Skin of body (tissue), 3 donors: ENCODE data around the gene GAGE12D. TPM values are rescaled to one million over a fixed set of nuclear protein-coding genes. Genes with fewer than 3 reads are reported as not detected.
"Not testable (repeated sequence)": the region's sequence is repeated elsewhere in the genome, so short reads cannot be mapped to it uniquely, and the experiment has no call there.

Experiments
- DNase-seq: peaks from one replicate; lab custom pipeline; 2025; lab: John Stamatoyannopoulos, UW
- small RNA-seq: library from RNA; depleted of rRNA; stranded (forward); fragments of <200 nt; gene quantifications from one replicate; pipeline ENCODE3, GENCODE V24; 2014; ENCODE audit warnings: low replicate concordance
- total RNA-seq: library from RNA; depleted of rRNA; stranded (reverse); fragments of >200 nt; gene quantifications from one replicate; pipeline ENCODE4 v1.2.3, GENCODE V29; 2014

Gene GAGE12D
- not detected for total RNA-seq

GRCh38 chrX:49541433-49541832 is at the start of gene GAGE12D:
GAGE12D (plus strand) TSS chrX:49541733; CDS start chrX:49542888, 1,155 bp downstream.
- not testable (repeated sequence) for DNase-seq

- not testable (repeated sequence) for DNase-seq
Observed at GRCh38 chrX:49531877-49532276, 9.7 kb upstream of the GAGE12D start, which contains the start of gene GAGE12C. GAGE12C (plus strand) TSS chrX:49532177; CDS start chrX:49533332, 1,155 bp downstream.

- DNase-seq, result not testable (repeated sequence)
Observed at GRCh38 chrX:49550989-49551388, 9.5 kb downstream of the GAGE12D start, which contains the start of gene GAGE12E. GAGE12E (plus strand) TSS chrX:49551289; CDS start chrX:49552444, 1,155 bp downstream.

- DNase-seq, result not testable (repeated sequence)
Observed at GRCh38 chrX:49560542-49560941, 19.0 kb downstream of the GAGE12D start, which contains the start of gene GAGE12F. GAGE12F (plus strand) TSS chrX:49560842; CDS start chrX:49561997, 1,155 bp downstream.

- not testable (repeated sequence) for DNase-seq
Observed at GRCh38 chrX:49568728-49569127, 27.2 kb downstream of the GAGE12D start.

GRCh38 chrX:49569152-49569551 is 27.6 kb downstream of the GAGE12D start:
- not testable (repeated sequence) for DNase-seq

GRCh38 chrX:49570100-49570499 is 28.6 kb downstream of the GAGE12D start, which contains the start of gene GAGE12G:
GAGE12G (plus strand) TSS chrX:49570400; CDS start chrX:49571555, 1,155 bp downstream.
- not testable (repeated sequence) for DNase-seq

GRCh38 chrX:49579649-49580048 is 38.1 kb downstream of the GAGE12D start, which contains the start of gene GAGE12H:
GAGE12H (plus strand) TSS chrX:49579949; CDS start chrX:49581104, 1,155 bp downstream.
- DNase-seq, result not testable (repeated sequence)

- DNase-seq, result not testable (repeated sequence)
Observed at GRCh38 chrX:49589196-49589595, 47.7 kb downstream of the GAGE12D start, which contains the start of gene GAGE2A. GAGE2A (plus strand) TSS chrX:49589496; CDS start chrX:49590651, 1,155 bp downstream.

GRCh38 chrX:49589769-49590478 is 48.4 kb downstream of the GAGE12D start:
- DNase-seq, result not testable (repeated sequence)

- DNase-seq, result not testable (repeated sequence)
Observed at GRCh38 chrX:49590488-49590887, 49.0 kb downstream of the GAGE12D start.

Small RNA genes within 50 kb of the gene (small RNA-seq; reads per million reads assigned to genes)
- gene GAGE12B, result not detected

Other genes starting within 250 kb of the GAGE12D start
- gene GAGE10, start 238.1 kb upstream of the GAGE12D start, total RNA-seq, result not detected
- not detected for gene GAGE12J, start 219.7 kb upstream of the GAGE12D start, total RNA-seq
- gene GAGE13, start 210.2 kb upstream of the GAGE12D start, total RNA-seq, result not detected
- not detected for gene GAGE12C, start 9.6 kb upstream of the GAGE12D start, total RNA-seq
- gene GAGE12E, start 9.6 kb downstream of the GAGE12D start, total RNA-seq, result not detected
- gene GAGE12F, start 19.1 kb downstream of the GAGE12D start, total RNA-seq, result not detected
- gene GAGE12G, start 28.7 kb downstream of the GAGE12D start, total RNA-seq, result not detected
- not detected for gene GAGE12H, start 38.2 kb downstream of the GAGE12D start, total RNA-seq
- gene GAGE2A, start 47.8 kb downstream of the GAGE12D start, total RNA-seq, result not detected
- not detected for gene GAGE1, start 57.3 kb downstream of the GAGE12D start, total RNA-seq
- not detected for gene PAGE1, start 154.3 kb downstream of the GAGE12D start, total RNA-seq